ENCODE measurements around the gene DCP1A. TPM values are rescaled to one million over a fixed set of nuclear protein-coding genes. Genes with fewer than 3 reads are reported as not detected.

The DCP1A gene
- total RNA-seq, 1 donor from 2014 or later = 15.6 TPM

GRCh38 chr3:53252096-53252946 is 95.0 kb downstream of the DCP1A start:
- no peak for DNase-seq (ENCODE audit: low read depth)
- Histone ChIP-seq H3K4me3 (ENCODE audit: low read depth, low read length) (no peak overlapping the region), H3K27me3 (ENCODE audit: control insufficient read depth, insufficient read depth, low read length) (no peaks in the 10 kb centered on the region), H3K36me3 (ENCODE audit: control insufficient read depth, insufficient read depth, low read length) (peaks cover 2% of the 10 kb centered on the region)
- TF ChIP-seq CTCF (IDR thresholded peaks at IDR 0.05; ENCODE audit: insufficient read depth, low read length, poor library complexity, severe bottlenecking) = no peak

- H3K27me3 ChIP-seq (ENCODE audit: control insufficient read depth, insufficient read depth, low read length) = no peaks in the 10 kb centered on the region
- H3K4me3 ChIP-seq (ENCODE audit: low read depth, low read length) = no peak overlapping the region
- H3K36me3 ChIP-seq (ENCODE audit: control insufficient read depth, insufficient read depth, low read length) = peaks cover 2% of the 10 kb centered on the region
- no peak for DNase-seq (ENCODE audit: low read depth)
- TF ChIP-seq CTCF (IDR thresholded peaks at IDR 0.05; ENCODE audit: insufficient read depth, low read length, poor library complexity, severe bottlenecking) = no peak
Observed at GRCh38 chr3:53250881-53251605, 96.3 kb downstream of the DCP1A start.

GRCh38 chr3:53250453-53250852 is 96.9 kb downstream of the DCP1A start:
- DNase-seq (ENCODE audit: low read depth) = no peak
- TF ChIP-seq CTCF (IDR thresholded peaks at IDR 0.05; ENCODE audit: insufficient read depth, low read length, poor library complexity, severe bottlenecking) = no peak
- Histone ChIP-seq H3K4me3 (ENCODE audit: low read depth, low read length) (no peak overlapping the region), H3K27me3 (ENCODE audit: control insufficient read depth, insufficient read depth, low read length) (no peaks in the 10 kb centered on the region), H3K36me3 (ENCODE audit: control insufficient read depth, insufficient read depth, low read length) (peaks cover 2% of the 10 kb centered on the region)

- Histone ChIP-seq H3K27me3 (ENCODE audit: control insufficient read depth, insufficient read depth, low read length) (no peaks in the 10 kb centered on the region), H3K4me3 (ENCODE audit: low read depth, low read length) (no peak overlapping the region), H3K36me3 (ENCODE audit: control insufficient read depth, insufficient read depth, low read length) (peaks cover 2% of the 10 kb centered on the region)
- no peak for DNase-seq (ENCODE audit: low read depth)
- no peak for TF ChIP-seq CTCF (IDR thresholded peaks at IDR 0.05; ENCODE audit: insufficient read depth, low read length, poor library complexity, severe bottlenecking)
Observed at GRCh38 chr3:53248161-53248560, 99.2 kb downstream of the DCP1A start.

- DNase-seq (ENCODE audit: low read depth) = no peak
- peaks cover 2% of the 10 kb centered on the region for H3K36me3 ChIP-seq (ENCODE audit: control insufficient read depth, insufficient read depth, low read length)
- no peak overlapping the region for H3K4me3 ChIP-seq (ENCODE audit: low read depth, low read length)
- TF ChIP-seq CTCF (IDR thresholded peaks at IDR 0.05; ENCODE audit: insufficient read depth, low read length, poor library complexity, severe bottlenecking) = no peak
- no peaks in the 10 kb centered on the region for H3K27me3 ChIP-seq (ENCODE audit: control insufficient read depth, insufficient read depth, low read length)
Observed at GRCh38 chr3:53247619-53248018, 99.7 kb downstream of the DCP1A start.

Measured in kidney epithelial cell (primary cell).